HG02763 (cell line): Measurements from ENCODE around the gene ALK.

ENCODE experiments used
- ATAC-seq: cut with Tn5 transposase; IDR thresholded peaks from one replicate; pipeline ENCODE4 v1.9.1; 2021; ENCODE audit warnings: mild to moderate bottlenecking, moderate library complexity; ENCODE audit not compliant: unreplicated experiment

ALK gene

GRCh38 chr2:29614295-29614830, 307.0 kb downstream of the ALK start:
- no peak for ATAC-seq

GRCh38 chr2:29613792-29614266, 307.6 kb downstream of the ALK start:
- ATAC-seq, result no peak

DNA sequence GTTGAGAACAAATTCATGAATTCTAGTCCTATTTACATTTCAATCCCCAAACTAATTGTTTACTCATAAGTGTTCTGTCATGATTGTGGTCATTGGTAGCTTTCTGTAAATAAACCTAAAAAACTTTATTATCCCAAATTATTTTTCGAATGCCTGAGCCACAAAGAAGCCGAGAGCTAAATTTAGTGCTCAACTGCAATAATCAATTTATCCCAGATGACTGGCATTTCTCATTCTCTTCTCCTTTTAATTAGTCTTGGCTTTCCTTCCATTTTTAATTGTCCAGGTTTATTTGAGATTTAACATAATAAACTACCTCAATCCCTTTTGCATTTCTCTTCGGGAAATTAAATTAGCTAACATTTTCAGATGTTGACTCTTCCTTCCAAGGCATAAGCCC, 308.3 kb downstream of the ALK start:
- ATAC-seq, result no peak

DNA sequence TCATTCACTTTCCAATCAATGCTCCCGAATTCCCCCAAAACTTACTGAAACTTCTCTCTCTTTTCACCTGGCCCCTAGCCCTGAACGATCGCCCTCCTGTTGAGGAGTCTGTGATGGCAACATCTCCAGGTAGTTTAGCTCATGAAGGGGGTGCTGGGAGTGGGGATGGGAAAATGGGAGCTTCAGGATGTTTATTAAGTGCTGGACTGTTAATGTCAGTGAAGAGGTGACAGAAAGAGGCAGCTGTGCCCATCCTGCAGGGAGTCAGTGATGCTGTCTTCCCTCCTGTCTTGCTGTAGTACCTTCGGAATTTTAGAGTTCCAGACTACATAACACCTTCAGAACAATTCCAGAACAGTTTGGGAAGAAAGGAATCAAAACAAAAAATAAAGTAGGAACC, 308.8 kb downstream of the ALK start:
- ATAC-seq, result no peak

- ATAC-seq, result no peak
Measured at GRCh38 chr2:29611850-29612249, 309.5 kb downstream of the ALK start.

DNA sequence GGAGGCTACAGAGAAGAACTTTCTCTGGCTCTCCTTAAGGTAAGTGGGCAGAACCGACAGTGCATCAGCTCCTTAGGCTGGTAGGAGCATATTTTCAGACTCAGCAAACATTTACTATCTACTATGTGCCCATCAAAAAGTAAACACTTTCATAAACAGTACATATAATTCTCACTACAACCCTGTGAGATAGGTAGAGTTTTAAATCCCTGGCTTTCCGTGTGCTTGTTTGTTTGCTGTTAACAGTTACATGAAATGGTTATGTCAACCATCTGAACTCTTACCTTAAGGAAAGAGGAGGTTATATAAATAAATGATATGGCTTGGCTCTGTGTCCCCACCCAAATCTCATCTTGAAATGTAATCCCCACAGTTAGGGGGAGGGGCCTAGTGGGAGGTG, 310.1 kb downstream of the ALK start:
- ATAC-seq, result no peak

DNA sequence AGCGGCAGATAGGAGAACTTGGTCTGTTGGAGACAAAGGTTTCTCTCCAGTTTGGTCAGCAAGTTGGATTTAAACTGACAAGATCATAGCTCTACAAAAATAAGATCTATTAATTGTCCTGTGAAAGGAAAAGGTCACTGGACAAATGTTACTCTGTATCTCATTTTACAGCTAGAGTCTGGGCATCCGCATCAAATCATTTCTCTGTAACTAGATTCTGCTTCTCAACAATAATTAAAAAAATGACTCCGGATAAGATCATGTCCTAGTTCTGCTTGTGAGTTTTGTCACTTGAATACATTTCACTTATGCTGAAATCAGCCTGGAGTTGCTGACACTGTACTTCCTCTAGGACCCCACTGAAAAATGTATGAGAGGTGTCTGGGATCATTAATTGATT, 310.8 kb downstream of the ALK start:
- no peak for ATAC-seq

GRCh38 chr2:29607038-29607420, 314.4 kb downstream of the ALK start:
- no peak for ATAC-seq

- no peak for ATAC-seq
Measured at GRCh38 chr2:29606104-29607037, 315.0 kb downstream of the ALK start.

GRCh38 chr2:29603341-29603740, 318.0 kb downstream of the ALK start:
- ATAC-seq, result no peak

GRCh38 chr2:29601872-29602271, 319.5 kb downstream of the ALK start:
- no peak for ATAC-seq

- ATAC-seq, result no peak
Measured at GRCh38 chr2:29601321-29601720, 320.1 kb downstream of the ALK start.

- ATAC-seq, result no peak
Measured at GRCh38 chr2:29599946-29600345, 321.4 kb downstream of the ALK start.

GRCh38 chr2:29598978-29599377, 322.4 kb downstream of the ALK start:
- ATAC-seq, result no peak

DNA sequence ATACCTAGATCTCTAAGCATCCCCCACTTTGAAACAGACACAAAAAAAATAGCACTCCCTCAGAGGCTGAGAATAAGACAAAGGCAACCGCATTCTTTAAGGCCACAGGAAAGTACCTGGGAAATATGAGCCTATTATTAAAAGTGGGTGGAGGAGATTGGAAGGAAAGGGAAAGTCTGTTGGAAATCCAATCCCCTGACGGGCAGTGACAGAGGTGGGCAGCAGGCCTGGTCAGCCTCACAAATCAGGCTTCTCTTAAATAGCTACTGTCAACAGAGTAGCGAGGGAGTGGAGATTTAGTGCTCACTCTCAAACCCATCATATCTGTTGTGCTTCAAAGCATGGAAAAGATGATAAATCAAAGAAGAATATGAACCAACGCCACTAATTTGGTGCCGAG, 324.4 kb downstream of the ALK start:
- no peak for ATAC-seq

DNA sequence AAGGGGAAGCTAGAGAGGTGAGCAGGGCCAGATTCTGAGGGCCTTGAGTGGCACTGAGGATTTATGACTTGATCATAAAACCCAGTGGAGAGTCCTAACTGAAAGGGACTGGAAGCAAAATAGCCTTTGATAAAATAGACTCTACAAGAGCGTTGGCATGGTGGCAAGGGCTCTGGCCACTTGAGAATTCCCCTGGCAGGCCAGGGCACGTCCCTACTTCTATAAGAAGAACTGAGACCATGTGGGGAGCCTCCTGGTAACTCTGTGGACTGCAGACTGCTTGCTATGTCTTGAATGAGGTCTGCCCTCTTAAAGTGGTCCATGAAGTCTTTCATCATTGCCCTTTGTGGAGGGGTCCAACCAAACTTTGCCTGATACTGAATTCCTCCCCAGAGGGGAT, 324.8 kb downstream of the ALK start:
- ATAC-seq, result no peak

DNA sequence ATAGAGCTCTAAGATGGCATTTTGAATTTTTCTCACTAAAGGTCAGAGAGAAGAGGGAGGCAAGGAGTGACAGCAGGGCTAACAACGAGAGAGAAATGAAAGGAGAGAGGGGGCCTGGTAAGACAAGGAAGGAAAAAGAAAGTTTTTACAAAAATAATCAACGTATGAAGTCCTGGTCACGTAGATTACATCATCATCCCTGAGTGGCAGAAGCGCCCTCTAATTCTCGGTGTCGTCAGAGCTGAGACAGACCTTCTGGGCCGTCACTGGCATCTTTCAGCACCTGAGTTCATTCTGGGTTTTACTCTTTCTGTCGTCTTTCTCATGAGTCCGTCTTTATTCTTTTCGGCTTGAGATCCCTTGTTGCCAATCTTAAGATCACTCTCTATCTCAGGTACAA, 329.8 kb downstream of the ALK start:
- no peak for ATAC-seq

DNA sequence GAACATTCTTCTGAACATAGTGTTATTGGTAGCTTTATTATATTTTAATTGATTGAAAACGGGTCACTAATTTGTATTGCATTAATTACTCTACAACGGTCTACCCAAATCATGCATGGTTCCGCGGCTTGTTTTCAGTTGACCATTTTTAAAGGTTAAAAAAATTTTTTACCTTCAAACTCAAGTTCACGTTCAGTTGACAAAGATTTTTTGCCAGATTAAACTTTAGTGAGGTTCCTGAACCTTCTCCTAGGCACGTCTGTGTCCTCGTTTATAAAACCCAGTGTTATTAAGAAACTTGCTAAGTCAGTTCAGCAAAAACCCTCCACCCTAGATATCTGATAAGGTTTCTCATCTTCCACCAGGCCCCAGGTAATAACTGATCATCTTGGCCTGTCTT, 331.2 kb downstream of the ALK start:
- no peak for ATAC-seq

GRCh38 chr2:29589440-29590103, 331.8 kb downstream of the ALK start:
- ATAC-seq, result no peak

- ATAC-seq, result no peak
Measured at GRCh38 chr2:29587402-29588190, 333.8 kb downstream of the ALK start.

DNA sequence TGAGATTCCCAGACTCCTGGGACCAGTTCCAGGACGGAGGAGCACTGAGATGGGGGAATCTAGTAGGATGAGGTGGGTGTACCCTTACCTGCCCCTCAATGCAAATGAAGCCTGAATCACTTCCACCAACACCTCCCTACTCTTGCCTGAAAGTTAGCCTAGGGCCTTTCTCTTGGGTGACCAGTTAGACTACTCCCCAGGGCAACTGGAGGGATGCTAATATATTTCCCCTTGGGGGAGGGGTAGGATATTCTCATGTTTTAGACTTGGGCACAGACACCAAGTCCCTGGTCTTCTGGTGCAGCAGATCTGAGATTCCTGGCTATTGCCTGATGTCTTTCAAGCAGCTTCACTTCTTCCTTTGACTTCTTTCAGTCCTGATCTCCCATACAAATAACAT, 334.5 kb downstream of the ALK start:
- no peak for ATAC-seq
